Anterior cingulate cortex (tissue), 58 donors: Measurements from ENCODE around the gene PRR13.
A peak's percentile ranks its signal among the peaks of the same experiment; 100 is the strongest.
"Not testable (repeated sequence)": the region's sequence is repeated elsewhere in the genome, so short reads cannot be mapped to it uniquely, and the experiment has no call there.

Experiments used
- DNase-seq, 58 donors: peaks; one replicate each; lab custom pipeline; 2025; lab: John Stamatoyannopoulos, UW

PRR13 gene, protein sequence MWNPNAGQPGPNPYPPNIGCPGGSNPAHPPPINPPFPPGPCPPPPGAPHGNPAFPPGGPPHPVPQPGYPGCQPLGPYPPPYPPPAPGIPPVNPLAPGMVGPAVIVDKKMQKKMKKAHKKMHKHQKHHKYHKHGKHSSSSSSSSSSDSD

DNA sequence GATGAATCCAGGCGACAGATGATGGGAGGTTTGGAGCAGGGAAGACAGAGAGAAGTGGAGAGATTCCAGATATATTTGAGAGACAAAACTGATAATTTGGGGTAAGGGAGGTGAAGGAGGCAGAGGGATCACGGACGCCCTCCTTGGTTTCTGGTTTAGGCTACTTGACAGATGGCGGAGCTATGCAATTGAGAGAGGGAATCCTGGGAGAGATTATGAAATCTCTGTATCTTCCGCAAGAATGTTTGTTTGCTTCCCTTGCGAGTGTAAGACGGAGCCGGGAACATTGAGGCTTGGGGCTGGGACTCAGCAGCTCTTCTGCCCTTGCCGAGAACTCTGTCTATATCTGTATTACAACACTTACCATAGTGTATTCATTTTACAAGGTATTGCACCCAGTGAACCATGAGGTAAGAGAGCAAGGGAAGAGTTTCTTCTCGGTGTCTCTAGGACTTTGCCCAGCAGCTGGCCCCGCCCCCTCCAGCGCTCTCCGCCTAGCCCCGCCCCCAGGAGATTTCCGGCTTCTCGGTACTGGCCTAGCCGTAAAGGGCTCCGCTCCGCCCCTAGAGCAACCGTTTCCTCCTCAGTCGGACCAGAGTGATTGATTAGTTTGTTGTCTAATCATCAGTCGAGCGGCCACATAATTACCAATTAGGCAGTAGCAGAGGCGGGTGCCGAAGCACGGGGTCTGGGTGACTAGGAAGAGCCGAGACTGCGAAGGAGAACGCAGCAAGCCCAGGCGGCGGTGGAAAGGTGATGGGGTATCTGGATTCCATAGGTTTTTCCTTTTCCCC, at the start of gene PRR13:
PRR13 (plus strand) TSS at position 695 of the 794 bp plus-strand sequence. CDS start 981 bp downstream, outside the sequence.
- peak; percentile 58 to 99 (median 96) for DNase-seq

DNA sequence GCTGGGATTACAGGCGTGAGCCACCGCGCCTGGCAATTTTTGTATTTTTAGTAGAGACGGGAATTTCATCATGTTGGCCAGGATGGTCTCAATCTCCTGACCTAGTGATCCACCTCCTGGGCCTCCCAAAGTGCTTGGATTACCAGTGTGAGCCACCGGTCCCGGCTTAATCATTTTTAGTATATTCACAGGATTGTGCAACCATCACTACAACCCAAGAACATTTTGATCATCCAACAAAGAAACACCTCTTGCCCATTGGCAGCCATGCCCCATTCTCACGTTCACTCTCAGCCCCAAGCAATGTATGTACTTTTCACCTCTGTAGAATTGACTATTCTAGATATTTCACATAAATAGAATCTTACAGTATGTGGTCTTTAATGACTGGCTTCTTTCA, 41.6 kb upstream of the PRR13 start:
- DNase-seq = no peak

DNA sequence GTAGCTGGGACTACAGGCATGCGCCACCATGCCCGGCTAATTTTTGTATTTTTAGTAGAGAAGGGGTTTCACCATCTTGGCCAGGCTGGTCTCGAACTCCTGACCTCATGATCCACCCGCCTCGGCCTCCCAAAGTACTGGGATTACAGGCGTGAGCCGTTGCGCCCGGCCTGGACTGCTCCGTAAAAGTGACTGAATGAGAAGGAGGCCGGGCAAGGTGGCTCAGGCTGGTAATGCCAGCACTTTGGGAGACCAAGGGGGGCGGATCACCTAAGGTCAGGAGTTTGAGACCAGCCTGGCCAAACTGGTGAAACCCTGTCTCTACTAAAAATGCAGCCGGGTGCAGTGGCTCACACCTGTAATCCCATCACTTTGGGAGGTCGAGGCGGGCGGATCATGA, 39.2 kb upstream of the PRR13 start:
- not testable (repeated sequence) for DNase-seq

DNA sequence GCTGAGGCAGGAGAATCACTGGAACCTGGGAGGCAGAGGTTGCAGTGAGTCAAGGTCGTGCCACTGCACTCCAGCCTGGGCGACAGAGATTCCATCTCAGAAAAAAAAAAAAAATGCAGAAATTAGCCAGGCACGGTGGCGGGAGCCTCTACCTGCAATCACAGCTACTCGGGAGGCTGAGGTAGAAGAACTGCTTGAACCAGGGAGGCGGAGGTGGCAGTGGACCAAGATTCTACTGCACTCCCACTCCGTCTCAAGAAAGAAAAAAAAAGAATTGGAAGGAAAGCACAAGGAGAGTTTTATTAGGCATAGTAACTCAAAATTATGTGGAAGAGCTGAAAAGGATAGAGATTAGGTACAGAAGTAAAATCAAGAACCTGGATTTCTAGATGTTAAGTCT, 38.7 kb upstream of the PRR13 start:
- peak in 1 of 58 donors; percentile 4 for DNase-seq

DNA sequence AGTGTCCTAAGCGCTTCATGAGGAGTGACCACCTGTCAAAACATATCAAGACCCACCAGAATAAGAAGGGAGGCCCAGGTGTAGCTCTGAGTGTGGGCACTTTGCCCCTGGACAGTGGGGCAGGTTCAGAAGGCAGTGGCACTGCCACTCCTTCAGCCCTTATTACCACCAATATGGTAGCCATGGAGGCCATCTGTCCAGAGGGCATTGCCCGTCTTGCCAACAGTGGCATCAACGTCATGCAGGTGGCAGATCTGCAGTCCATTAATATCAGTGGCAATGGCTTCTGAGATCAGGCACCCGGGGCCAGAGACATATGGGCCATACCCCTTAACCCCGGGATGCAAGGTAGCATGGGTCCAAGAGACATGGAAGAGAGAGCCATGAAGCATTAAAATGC, 30.6 kb upstream of the PRR13 start:
- DNase-seq = no peak

DNA sequence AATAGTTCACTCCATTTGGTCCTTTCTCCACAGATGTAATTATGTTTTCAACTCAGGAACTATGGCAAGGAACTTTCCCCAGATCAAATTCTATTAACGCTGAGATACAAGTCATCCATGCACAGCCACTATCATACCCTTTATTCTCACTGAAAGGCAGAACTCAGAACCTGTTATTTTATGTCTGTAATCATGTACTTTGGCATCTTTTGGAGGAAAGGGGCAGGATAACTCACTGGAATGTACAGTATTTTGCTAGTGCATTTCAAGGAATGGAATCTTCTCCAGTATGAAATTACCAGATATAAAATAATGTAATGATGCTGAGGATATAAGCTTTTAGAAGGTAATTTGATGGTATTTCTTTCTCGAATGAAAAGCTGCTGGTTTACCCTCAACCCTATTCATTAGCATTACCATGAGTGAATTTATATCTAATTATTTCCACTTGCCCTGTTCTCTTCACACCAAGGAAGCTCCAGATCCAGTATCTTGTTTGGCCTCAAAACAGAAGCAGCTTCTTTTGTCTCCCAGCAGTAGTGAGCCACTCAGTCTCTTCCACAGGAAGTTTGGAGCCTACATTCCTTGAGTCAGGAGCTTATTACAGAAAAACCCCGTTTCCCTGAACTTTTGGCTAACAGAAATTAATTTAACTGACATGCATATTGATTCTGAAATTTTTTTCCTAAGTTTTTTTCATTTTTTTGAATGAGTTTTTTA, 27.9 kb upstream of the PRR13 start:
- DNase-seq = no peak

DNA sequence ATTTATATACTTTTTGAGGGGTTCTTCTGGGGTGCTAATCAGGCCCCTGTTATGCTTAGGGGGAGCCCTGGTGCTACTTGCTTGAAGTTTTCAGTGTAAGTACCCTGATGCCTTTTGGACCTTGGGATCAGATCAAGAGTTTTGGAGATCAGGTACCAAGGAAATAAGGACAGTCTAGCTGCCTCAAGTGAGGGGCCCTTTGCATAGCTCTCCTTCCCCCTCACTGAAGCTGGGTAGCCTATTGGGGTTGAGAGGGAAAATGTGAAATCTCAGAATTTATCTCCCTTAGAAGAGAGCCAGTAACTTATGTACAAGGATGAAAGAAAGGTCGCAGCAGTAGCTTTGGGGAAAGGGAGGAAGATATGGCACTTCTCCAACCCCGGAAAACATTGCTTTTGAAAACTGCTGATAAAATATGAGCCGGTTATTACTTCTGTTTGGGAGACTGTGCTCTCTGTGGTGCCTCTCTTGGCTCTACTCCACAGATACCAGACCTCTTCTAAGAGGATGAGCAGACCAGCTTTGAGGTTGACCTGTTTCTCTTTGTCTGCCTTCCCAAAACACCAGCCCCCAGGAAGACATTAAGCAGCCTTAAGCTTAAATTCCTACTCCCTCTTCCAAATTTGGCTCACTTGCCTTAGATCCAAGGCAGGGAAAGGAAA, 26.6 kb upstream of the PRR13 start:
- DNase-seq = no peak

DNA sequence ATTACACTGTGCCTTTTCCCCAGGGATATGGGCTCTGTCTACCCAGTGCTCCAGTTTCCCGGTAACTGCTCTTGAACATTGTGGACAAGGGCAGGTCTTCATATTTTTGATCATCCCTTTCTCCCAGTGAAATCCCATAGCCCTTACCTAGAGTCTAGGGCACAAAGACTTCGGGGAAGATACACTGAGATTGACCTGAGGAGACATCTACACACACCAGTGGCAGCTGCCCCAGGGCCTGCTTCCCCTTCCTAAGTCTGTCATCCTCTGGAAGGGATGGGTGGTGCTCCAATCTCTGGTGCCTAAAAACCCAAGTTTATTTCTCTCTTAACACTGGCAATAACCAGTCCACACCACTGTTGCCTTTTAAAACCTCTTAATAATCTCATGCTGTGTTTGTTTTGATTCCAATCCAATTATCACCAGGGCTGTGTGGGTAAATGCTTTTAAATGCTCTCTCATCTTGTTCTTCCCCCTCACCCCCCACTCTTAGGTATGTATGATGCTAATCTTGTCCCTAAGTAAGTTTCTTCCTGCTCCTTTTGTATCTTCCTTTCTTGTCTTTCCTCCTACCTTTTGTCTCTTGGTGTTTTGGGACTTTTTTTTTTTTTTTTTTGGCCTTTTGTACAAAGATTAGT, 25.7 kb upstream of the PRR13 start:
- not testable (repeated sequence) for DNase-seq

DNA sequence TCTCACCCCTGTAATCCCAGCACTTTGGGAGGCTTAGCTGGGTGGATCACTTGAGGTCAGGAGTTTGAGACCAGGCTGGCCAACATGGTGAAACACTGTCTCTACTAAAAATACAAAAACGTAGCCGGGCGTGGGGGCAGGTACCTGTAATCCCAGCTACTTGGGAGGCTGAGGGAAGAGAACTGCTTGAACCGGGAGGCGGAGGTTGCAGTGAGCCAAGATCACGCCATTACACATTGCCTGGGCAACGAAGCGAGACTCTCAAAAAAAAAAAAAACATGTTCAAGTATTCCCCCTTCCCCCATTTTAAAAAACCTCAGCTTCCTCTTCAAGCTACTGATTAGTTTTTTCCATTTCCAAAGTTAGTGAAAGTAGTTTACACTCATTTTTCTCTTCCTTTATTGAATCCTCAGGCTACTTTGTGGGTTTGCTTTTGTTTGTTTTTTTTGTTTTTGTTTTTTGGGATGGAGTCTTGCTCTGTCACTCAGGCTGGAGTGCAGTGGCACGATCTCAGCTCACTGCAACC, 24.2 kb upstream of the PRR13 start:
- not testable (repeated sequence) for DNase-seq

DNA sequence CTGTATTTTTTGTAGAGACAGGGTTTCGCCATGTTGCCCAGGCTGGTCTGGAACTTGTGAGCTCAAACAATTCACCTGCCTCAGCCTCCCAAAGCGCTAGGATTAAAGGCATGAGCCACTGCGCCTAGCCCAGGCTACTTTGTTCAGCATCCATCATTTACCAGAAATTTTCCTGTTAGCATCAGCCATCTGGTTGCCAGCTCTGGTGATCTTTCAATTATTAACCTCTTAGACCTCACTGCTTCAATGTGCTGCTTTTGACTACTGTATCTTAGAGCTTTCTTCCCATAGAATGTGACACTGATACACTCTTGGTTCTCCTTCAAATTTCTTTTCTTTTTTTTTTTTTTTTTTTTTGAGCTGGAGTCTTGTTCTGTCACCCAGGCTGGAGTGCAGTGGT, 23.3 kb upstream of the PRR13 start:
- DNase-seq = no peak

DNA sequence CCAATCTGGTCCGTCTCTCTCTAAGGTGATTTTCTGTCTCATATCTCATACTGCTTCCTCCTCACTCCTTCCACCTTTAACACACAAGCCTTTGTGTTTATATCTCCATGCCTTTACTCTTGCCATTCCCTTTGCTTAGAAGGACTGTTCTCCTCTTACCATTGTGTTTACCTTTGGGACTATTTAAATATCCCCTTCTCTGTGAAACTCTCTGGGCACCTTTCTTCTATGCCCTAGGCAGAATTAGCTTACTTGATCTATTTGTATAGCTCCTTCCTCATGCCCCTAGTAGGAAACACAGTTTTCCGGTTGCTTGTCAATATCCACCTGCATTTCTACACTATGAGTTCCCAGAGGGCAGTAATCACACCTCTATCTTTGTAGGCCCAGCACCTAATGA, 21.8 kb upstream of the PRR13 start:
- DNase-seq = no peak

DNA sequence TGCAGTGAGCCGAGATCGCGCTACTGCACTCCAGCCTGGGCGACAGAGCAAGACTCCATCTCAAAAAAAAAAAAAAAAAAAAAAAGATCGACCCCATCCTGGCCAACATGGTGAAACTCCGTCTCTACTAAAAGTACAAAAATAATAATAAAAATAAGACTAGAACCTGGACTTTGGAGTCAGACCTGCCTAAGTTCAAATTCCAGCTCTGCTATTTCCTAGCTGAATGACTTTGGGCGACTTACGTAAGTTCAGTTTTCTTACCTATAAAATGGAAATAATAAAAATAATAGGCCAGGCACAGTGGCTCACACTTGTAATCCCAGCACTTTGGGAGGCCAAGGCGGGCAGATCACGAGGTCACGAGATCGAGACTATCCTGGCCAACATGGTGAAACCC, 19.3 kb upstream of the PRR13 start:
- DNase-seq = not testable (repeated sequence)

DNA sequence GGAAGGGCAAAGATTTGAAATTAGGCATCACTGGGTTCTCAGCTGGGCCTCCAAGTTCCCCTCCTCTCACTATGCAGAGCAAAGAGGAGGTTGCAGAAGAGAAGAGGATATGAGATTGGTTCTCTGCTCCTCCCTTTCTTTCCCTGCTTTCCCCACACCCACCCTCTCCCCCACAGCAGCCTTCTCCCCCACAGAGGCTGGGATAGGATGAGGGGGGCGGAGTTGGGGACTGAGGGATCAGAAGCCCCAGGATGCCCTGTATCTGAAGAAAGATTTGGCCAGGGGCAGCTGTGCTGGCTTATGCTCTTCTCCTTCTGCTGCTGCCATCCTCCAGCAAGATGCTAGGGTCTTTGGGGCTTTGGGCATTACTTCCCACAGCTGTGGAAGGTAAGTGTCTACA, 17.9 kb upstream of the PRR13 start, which contains the start of gene AMHR2:
AMHR2 (plus strand) TSS at position 259 of the 400 bp plus-strand sequence; CDS start at position 339, 80 bp downstream.
- no peak for DNase-seq

DNA sequence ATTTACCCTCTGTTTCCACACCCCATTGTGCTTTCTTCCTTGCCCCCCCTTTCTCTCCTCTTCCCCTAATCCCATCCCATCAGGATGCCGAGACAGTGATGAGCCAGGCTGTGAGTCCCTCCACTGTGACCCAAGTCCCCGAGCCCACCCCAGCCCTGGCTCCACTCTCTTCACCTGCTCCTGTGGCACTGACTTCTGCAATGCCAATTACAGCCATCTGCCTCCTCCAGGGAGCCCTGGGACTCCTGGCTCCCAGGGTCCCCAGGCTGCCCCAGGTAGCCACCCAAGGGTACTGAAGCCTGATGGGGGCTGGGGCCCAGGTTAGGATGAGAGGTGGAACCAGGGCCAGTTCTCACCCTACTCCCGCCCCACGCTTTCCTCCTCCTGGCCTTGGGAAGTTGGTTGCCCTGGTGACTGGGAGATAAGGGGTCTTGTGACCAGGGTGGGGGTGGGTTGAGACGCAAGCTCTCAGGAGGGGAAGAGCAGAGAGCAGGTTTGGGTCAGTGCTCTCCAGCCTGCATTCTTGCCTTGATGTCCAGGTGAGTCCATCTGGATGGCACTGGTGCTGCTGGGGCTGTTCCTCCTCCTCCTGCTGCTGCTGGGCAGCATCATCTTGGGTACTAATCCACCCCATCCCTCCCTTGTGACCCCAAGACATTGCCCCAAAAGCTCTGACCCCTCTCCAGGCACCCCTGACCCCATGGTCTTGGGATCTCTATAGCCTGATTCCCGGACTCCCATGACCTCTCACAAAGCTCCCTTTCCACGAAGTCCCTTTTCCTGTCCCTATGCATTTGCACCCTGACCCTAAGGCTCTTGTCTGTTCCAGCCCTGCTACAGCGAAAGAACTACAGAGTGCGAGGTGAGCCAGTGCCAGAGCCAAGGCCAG, 16.7 kb upstream of the PRR13 start:
- no peak for DNase-seq

DNA sequence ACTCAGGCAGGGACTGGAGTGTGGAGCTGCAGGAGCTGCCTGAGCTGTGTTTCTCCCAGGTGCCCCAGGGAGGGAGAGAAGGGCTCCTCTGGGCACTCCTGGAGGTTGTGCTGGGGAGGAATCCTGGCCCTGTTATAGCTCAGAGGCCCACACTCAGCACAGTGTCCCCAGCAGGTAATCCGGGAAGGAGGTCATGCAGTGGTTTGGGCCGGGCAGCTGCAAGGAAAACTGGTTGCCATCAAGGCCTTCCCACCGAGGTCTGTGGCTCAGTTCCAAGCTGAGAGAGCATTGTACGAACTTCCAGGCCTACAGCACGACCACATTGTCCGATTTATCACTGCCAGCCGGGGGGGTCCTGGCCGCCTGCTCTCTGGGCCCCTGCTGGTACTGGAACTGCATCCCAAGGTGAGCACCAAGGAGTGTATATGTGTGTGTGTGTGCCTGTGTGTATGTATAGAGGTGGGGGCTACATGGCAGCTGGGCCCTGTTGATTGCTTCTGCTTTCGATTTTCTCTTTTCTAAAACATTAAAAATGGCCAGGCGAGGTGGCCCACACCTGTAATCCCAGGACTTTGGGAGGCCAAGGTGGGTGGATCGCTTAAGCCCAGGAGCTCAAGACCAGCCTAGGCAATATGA, 15.9 kb upstream of the PRR13 start:
- no peak for DNase-seq

DNA sequence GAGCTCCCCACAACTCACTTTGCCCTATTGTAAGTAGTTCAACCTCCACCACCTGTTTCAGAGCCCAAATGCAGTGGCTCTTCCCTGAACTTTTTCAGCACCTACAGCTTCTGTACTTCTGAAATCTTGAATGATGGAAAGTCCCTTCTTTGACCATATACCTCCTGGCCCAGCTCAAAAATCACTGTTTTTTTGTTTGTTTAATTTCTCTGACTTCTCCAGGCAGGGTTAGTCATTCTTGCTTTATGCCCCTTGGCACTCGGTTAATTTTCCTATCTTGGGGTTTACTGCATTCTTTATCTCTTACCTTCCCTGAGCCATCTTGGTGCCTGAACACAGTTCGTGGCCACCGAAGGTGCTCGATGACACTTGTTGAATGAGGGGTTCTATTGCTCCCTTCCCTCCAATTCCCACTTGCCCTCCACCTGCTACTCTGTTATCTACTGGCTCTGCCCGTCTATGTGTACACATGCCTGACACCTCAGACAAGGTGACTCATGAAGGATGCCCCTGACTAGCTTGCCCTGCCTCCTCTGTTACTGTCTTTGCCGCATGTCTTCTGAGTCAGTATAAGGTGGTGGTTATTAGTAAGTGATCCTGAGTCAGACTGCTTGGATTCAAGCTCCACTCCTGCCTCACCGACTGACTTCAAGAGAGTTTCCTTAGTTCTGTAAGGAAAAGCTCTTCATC, 13.5 kb upstream of the PRR13 start:
- no peak for DNase-seq

DNA sequence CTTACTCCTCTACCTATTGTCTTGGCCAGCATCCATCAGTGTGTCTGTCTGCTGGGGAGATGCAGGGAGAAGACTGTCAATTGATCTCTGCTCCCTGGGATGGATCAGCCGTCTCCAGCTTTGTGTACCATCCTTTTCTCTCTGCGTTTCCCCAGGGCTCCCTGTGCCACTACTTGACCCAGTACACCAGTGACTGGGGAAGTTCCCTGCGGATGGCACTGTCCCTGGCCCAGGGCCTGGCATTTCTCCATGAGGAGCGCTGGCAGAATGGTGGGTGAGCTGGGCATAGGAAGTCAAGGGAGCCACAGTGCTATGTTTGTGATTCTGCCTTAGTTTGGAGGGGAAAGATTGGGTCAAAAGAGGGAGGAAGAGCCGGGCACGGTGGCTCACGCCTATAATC, 12.8 kb upstream of the PRR13 start:
- no peak for DNase-seq

DNA sequence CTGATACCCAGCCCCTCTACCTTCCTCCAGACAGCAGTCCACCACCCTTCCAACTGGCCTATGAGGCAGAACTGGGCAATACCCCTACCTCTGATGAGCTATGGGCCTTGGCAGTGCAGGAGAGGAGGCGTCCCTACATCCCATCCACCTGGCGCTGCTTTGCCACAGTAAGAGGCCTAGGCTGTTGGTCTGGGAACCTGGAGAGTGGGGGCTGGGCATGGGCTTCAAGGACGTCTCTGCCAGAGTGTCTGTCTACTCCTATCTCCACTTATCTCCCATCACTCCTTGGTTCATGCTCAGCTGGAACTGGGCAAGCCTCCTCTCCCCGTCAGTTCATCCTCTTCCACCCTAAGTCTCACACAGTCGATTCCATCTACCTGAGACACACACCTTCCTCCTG, 11.4 kb upstream of the PRR13 start:
- DNase-seq = no peak
